Prostate gland (tissue), 2 donors: ENCODE measurements around the gene LAMTOR2.

Source experiments
- CTCF ChIP-seq, 4 experiments: fragments of 200-600 bp in 2 of 4; fragments of 450-650 bp in 2 of 4; sonication (generic) in 2 of 4; IDR thresholded peaks; 1 replicate in 3 of 4; 2 replicates in 1 of 4; pipeline ENCODE4 v1.5.1; 2016 to 2019; ENCODE audit warnings: antibody characterized with exemption in 4 of 4, mild to moderate bottlenecking in 2 of 4, moderate library complexity in 2 of 4
- POLR2A ChIP-seq: fragments of 450-650 bp; IDR thresholded peaks from one replicate; pipeline ENCODE4 v1.6.1; 2016; ENCODE audit warnings: antibody characterized with exemption, mild to moderate bottlenecking
- POLR2AphosphoS5 ChIP-seq: sonication (generic); formaldehyde crosslinking; IDR thresholded peaks from one replicate; pipeline ENCODE4 v1.6.1; 2017; ENCODE audit warnings: antibody characterized with exemption

GRCh38 chr1:156048663-156049258 is 5.8 kb upstream of the LAMTOR2 start:
- TF ChIP-seq CTCF (IDR thresholded peaks at IDR 0.05), result no peak
- TF ChIP-seq POLR2A, result no peak
- TF ChIP-seq POLR2AphosphoS5, result no peak
